GM12878 (cell line): ENCODE results near the gene KIAA0930. TPM values are rescaled to one million over a fixed set of nuclear protein-coding genes. Genes with fewer than 3 reads are reported as not detected.

Experiments
- ATAC-seq: fragments of 200-7000 bp; cut with Tn5 transposase; 3 replicates; pipeline ENCODE4 v1.9.1; 2020; ENCODE audit warnings: mild to moderate bottlenecking, moderate library complexity
- BruUV-seq: library from RNA; stranded (reverse); fragments of 400-500 nt; replicated peaks from 2 replicates; lab custom pipeline; 2021; lab: Mats Ljungman, UMichigan
- CTCF ChIA-PET: fragments of 300-600 bp; sonication (Branson Sonifier 250); formaldehyde crosslinking; extraction: SDS; loops from one replicate; lab custom pipeline; 2021; ENCODE audit warnings: inconsistent platforms; lab: Yijun Ruan, JAX
- POLR2A ChIA-PET: fragments of 350-600 bp; formaldehyde crosslinking; extraction: SDS; loops from one replicate; lab custom pipeline; 2021; ENCODE audit warnings: inconsistent platforms; lab: Charles Lee
- RAD21 ChIA-PET: fragments of 300-600 bp; sonication (Branson Sonifier 250); formaldehyde crosslinking; loops from one replicate; lab custom pipeline; 2023; ENCODE audit warnings: antibody characterized with exemption; ENCODE audit not compliant: unreplicated experiment; lab: Charles Lee
- SMC1A ChIA-PET: fragments of 300-600 bp; sonication (Branson Sonifier 250); formaldehyde crosslinking; loops from one replicate; lab custom pipeline; 2023; ENCODE audit not compliant: unreplicated experiment, uncharacterized antibody; lab: Charles Lee
- DNase-seq: peaks from one replicate; pipeline ENCODE4 v3.0.0-alpha.2; 2011; ENCODE audit warnings: low read depth, low spot score
- FAIRE-seq: peaks from 3 replicates; lab custom pipeline; 2011; peaks lifted over from hg19 to GRCh38; lab: Jason Lieb, UNC
- H2AFZ ChIP-seq: 2 replicates; pipeline ENCODE4 v1.6.0; 2011; ENCODE audit warnings: low read depth, low read length, control low read depth; ENCODE audit not compliant: control insufficient read depth
- H3K27ac ChIP-seq: 2 replicates; pipeline ENCODE4 v1.5.1; 2011; ENCODE audit warnings: control low read depth; ENCODE audit not compliant: control insufficient read depth, insufficient read depth
- H3K27me3 ChIP-seq, 2 experiments: replicated peaks in 1 of 2; 2 replicates each; pipeline versions ENCODE4 v1.6.0 to v1.6.1; 2011; ENCODE audit warnings: low read length in 1 of 2; ENCODE audit not compliant: control insufficient read depth in 2 of 2, insufficient read depth in 2 of 2
- H3K36me3 ChIP-seq, 2 experiments: 2 replicates each; pipeline ENCODE4 v1.5.1; 2011; ENCODE audit warnings: low read length in 1 of 2; ENCODE audit not compliant: control insufficient read depth in 2 of 2, insufficient read depth in 2 of 2
- H3K4me1 ChIP-seq: 2 replicates; pipeline ENCODE4 v1.6.1; 2011; ENCODE audit warnings: mild to moderate bottlenecking, low read length, moderate library complexity, mixed read lengths; ENCODE audit not compliant: control insufficient read depth, insufficient read depth
- H3K4me2 ChIP-seq: 2 replicates; pipeline ENCODE4 v1.6.0; 2011; ENCODE audit warnings: control low read depth; ENCODE audit not compliant: control insufficient read depth, insufficient read depth
- H3K4me3 ChIP-seq: fragments of 200-600 bp; sonication (generic); 2 replicates; pipeline ENCODE4 v1.5.1; 2016
- H3K79me2 ChIP-seq: 2 replicates; pipeline ENCODE4 v1.6.0; 2011; ENCODE audit warnings: low read length; ENCODE audit not compliant: control insufficient read depth, insufficient read depth
- H3K9ac ChIP-seq: 2 replicates; pipeline ENCODE4 v1.8.0; 2011; ENCODE audit warnings: low read length, control low read depth, mixed read lengths; ENCODE audit not compliant: control insufficient read depth, insufficient read depth
- H3K9me3 ChIP-seq: replicated peaks from 3 replicates; pipeline ENCODE4 v1.5.1; 2011; ENCODE audit warnings: mild to moderate bottlenecking, low read length; ENCODE audit not compliant: control insufficient read depth, insufficient read depth
- H4K20me1 ChIP-seq: 2 replicates; pipeline ENCODE4 v1.6.0; 2011; ENCODE audit not compliant: control insufficient read depth, insufficient read depth
- POLR2AphosphoS2 ChIP-seq: IDR thresholded peaks from 2 replicates; pipeline ENCODE4 v1.6.1; 2011; ENCODE audit warnings: low read depth, mild to moderate bottlenecking, low read length, improper control_type of control experiment, moderate library complexity
- POU2F2 ChIP-seq: IDR thresholded peaks from 3 replicates; pipeline ENCODE4 v1.6.1; 2011; ENCODE audit warnings: low read depth, mild to moderate bottlenecking, low read length, borderline replicate concordance
- RB1 ChIP-seq: fragments of 450-650 bp; formaldehyde crosslinking; IDR thresholded peaks from 2 replicates; pipeline ENCODE4 v1.6.1; 2017; ENCODE audit warnings: mild to moderate bottlenecking, borderline replicate concordance
- SIX5 ChIP-seq: IDR thresholded peaks from 2 replicates; pipeline ENCODE4 v1.6.1; 2011; ENCODE audit warnings: mild to moderate bottlenecking, low read depth, low read length, moderate library complexity; ENCODE audit not compliant: severe bottlenecking
- WGBS: methylation state at CpG from one replicate; pipeline ENCODE4 v1.1.6; 2016; ENCODE audit warnings: low lambda C conversion rate; ENCODE audit not compliant: insufficient replicate concordance, insufficient coverage; ENCODE audit errors: missing lambda C conversion rate; 5-methylcytosine and 5-hydroxymethylcytosine counted together
- in situ Hi-C: fragments of 300-500 bp; cut with MboI; formaldehyde crosslinking; loops from 9 replicates; pipeline ENCODE4 v1.14.3; 2018; ENCODE audit warnings: mixed read lengths
- intact Hi-C: fragments of 100-400 bp; cut with micrococcal nuclease; formaldehyde crosslinking; loops from one replicate; pipeline ENCODE4 v1.14.2; 2022; ENCODE audit not compliant: unreplicated experiment
- polyA plus RNA-seq, 11 experiments: library from polyadenylated mRNA; depleted of rRNA in 4 of 11; unstranded in 6 of 11; stranded (reverse) in 5 of 11; fragments of >200 nt; fragmentation: Nextera tagmentation in 4 of 11; fragmentation: Illumina TruSeq in 1 of 11; extraction: Ambion mirVana in 4 of 11; extraction: Trizol in 1 of 11; gene quantifications; 1 replicate in 1 of 11; 2 replicates in 10 of 11; pipeline versions ENCODE4 v1.2.1 to v1.2.3, GENCODE V29; 2011 to 2016; ENCODE audit warnings: inconsistent platforms in 2 of 11, missing spikeins in 2 of 11, low read depth in 1 of 11
- total RNA-seq, 4 experiments: library from RNA; depleted of rRNA in 3 of 4; stranded (reverse); fragments of >200 nt in 3 of 4; fragmentation: Illumina TruSeq in 1 of 4; extraction: Trizol in 1 of 4; gene quantifications; 2 replicates each; pipeline versions ENCODE4 v1.2.1 to v1.2.3, GENCODE V29; 2013 to 2021
- TF ChIP-seq, protein P1 (sequence below): IDR thresholded peaks from 2 replicates; pipeline ENCODE4 v1.6.1; 2011; ENCODE audit warnings: borderline replicate concordance, low read depth, mild to moderate bottlenecking, moderate library complexity, low read length; ENCODE audit not compliant: insufficient read depth, poor library complexity, severe bottlenecking
- TF ChIP-seq, protein P2 (sequence below): IDR thresholded peaks from 2 replicates; pipeline ENCODE4 v1.6.1; 2012; ENCODE audit warnings: low read depth, low read length, improper control_type of control experiment

KIAA0930 gene
- total and polyA plus RNA-seq, 10 of the 15 experiments (the other 5 are each of a cell fraction or from before 2014, with no cell fraction given): 3.6 to 125 (median 46.3) TPM

DNA sequence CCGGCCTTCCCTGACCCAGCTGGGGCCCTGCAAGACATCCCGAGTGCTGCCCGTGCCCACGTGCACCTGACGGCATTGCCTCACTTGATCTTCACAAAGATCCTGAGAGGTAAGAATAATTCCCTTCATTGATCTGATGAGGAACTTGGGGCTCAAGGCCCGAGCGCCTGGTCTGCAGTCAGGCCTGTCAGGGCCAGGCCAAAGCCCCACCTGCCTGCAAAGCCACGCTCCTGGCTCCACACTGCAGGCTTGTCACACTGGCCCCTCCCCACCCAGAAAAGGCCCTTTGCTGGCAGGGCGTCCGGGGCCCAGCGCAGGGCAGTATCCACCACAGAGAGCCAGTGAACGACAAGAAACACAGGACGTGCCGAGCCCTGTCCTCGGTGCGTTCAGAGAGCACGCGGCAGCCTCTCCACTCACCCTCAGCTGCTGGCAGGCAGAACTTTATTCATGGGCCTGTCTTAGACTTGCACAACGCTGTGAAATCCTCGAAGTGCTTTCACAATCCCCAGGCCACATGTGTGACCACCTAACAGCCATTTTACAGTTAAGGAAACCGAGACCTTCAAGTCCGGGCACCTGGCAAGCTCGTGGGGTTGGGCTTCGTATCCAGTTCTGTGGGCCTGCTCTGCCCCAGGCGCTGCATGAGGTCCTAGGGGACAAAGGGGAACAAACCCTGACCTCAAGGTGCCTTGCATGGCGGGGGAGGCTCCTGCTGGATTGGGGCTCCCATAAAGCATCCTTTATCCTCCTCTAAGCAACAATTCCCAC, 14.8 kb downstream of the KIAA0930 start:
- Histone ChIP-seq H3K79me2 (peaks cover 36% of the 10 kb centered on the region), H3K9me3 (no peaks in the 10 kb centered on the region), H2AFZ (no peak overlapping the region), H3K27ac (no peak overlapping the region), H4K20me1 (no peaks in the 10 kb centered on the region), H3K36me3 (peaks cover 0 to 1% of the 10 kb centered on the region in 2 experiments; a peak in 1 of 4 replicates), H3K4me1 (peaks cover 15% of the 10 kb centered on the region)
- CTCF ChIA-PET: no interaction called here
- RAD21 ChIA-PET: no interaction called here
- no TSS peak for BruUV-seq
- POLR2A ChIA-PET: no interaction called here
- ATAC-seq: no peak
- SMC1A ChIA-PET: no interaction called here
- 96% methylated on average over 26 of the region's 26 CpGs for WGBS
- no peak for TF ChIP-seq SIX5
- TF ChIP-seq RB1: no peak
- TF ChIP-seq POU2F2: no peak
- TF ChIP-seq POLR2AphosphoS2: no peak
- TF ChIP-seq, protein P1, sequence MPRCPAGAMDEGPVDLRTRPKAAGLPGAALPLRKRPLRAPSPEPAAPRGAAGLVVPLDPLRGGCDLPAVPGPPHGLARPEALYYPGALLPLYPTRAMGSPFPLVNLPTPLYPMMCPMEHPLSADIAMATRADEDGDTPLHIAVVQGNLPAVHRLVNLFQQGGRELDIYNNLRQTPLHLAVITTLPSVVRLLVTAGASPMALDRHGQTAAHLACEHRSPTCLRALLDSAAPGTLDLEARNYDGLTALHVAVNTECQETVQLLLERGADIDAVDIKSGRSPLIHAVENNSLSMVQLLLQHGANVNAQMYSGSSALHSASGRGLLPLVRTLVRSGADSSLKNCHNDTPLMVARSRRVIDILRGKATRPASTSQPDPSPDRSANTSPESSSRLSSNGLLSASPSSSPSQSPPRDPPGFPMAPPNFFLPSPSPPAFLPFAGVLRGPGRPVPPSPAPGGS: no peak
- TF ChIP-seq, protein P2, sequence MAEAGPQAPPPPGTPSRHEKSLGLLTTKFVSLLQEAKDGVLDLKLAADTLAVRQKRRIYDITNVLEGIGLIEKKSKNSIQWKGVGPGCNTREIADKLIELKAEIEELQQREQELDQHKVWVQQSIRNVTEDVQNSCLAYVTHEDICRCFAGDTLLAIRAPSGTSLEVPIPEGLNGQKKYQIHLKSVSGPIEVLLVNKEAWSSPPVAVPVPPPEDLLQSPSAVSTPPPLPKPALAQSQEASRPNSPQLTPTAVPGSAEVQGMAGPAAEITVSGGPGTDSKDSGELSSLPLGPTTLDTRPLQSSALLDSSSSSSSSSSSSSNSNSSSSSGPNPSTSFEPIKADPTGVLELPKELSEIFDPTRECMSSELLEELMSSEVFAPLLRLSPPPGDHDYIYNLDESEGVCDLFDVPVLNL: no peak
- TF ChIP-seq, all 136 proteins: peak for 0
- no peak overlapping the region for H3K9ac ChIP-seq
- intact Hi-C loops: no loop called here
- no peaks in the 10 kb centered on the region for H3K27me3 ChIP-seq
- H3K4me3 ChIP-seq: no peak overlapping the region
- DNase-seq (no peak), FAIRE-seq (no peak)
- in situ Hi-C loops: no loop called here
- H3K4me2 ChIP-seq: no peak overlapping the region
